Panc1 (cell line): ENCODE measurements around the gene CELF1. TPM values are rescaled to one million over a fixed set of nuclear protein-coding genes. Genes with fewer than 3 reads are reported as not detected.

Source experiments
- ATAC-seq: fragments of 200-7000 bp; cut with Tn5 transposase; 2 replicates; pipeline ENCODE4 v1.9.1; 2020; ENCODE audit warnings: mild to moderate bottlenecking, moderate library complexity
- BruUV-seq: library from RNA; stranded (reverse); fragments of 400-500 nt; replicated peaks from 2 replicates; lab custom pipeline; 2021; lab: Mats Ljungman, UMichigan
- CTCF ChIA-PET: fragments of 300-600 bp; sonication (Branson Sonifier 250); formaldehyde crosslinking; loops from one replicate; lab custom pipeline; 2022; ENCODE audit warnings: antibody characterized with exemption; lab: Charles Lee
- POLR2A ChIA-PET: fragments of 300-600 bp; sonication (Branson Sonifier 250); formaldehyde crosslinking; loops from one replicate; lab custom pipeline; 2022; ENCODE audit warnings: antibody characterized with exemption; lab: Charles Lee
- DNase-seq: peaks from one replicate; pipeline ENCODE4 v3.0.0-alpha.2; 2010; ENCODE audit warnings: low read depth, low spot score
- H3K27ac ChIP-seq: 2 replicates; pipeline ENCODE4 v1.5.1; 2011; ENCODE audit warnings: mild to moderate bottlenecking, low read length, inconsistent platforms
- H3K27me3 ChIP-seq: fragments of 200-500 bp; sonication (Bioruptor generic); 2 replicates; pipeline ENCODE4 v1.6.0; 2014; ENCODE audit warnings: low read length, inconsistent platforms; ENCODE audit not compliant: control insufficient read depth, insufficient read depth
- H3K36me3 ChIP-seq: fragments of 200-500 bp; sonication (Bioruptor generic); 2 replicates; pipeline ENCODE4 v1.5.1; 2014; ENCODE audit warnings: inconsistent platforms, mild to moderate bottlenecking, low read length, moderate library complexity; ENCODE audit not compliant: control insufficient read depth, insufficient read depth
- H3K4me1 ChIP-seq: 2 replicates; pipeline ENCODE4 v1.5.1; 2011; ENCODE audit warnings: inconsistent platforms, mild to moderate bottlenecking, low read length, moderate library complexity; ENCODE audit not compliant: control insufficient read depth, insufficient read depth
- H3K4me3 ChIP-seq, 2 experiments: 2 replicates each; pipeline ENCODE4 v1.5.1; 2011 to 2012; ENCODE audit warnings: low read depth in 2 of 2, low read length in 2 of 2, mild to moderate bottlenecking in 2 of 2, inconsistent platforms in 1 of 2, moderate library complexity in 1 of 2
- H3K9me3 ChIP-seq: fragments of 200-500 bp; sonication (Bioruptor generic); 2 replicates; pipeline ENCODE4 v1.5.1; 2014; ENCODE audit warnings: low read depth, mild to moderate bottlenecking, inconsistent platforms, low read length, moderate library complexity; ENCODE audit not compliant: control insufficient read depth, insufficient read depth
- CTCF ChIP-seq: fragments of 450-650 bp; IDR thresholded peaks from 2 replicates; pipeline ENCODE4 v1.5.1; 2017; ENCODE audit warnings: mild to moderate bottlenecking
- POLR2AphosphoS5 ChIP-seq: IDR thresholded peaks from 2 replicates; pipeline ENCODE4 v1.6.1; 2012; ENCODE audit warnings: mild to moderate bottlenecking, low read depth, low read length, moderate library complexity
- REST ChIP-seq, 2 experiments: IDR thresholded peaks; 2 replicates each; pipeline ENCODE4 v1.6.1; 2011 to 2012; ENCODE audit warnings: low read depth in 2 of 2, control low read depth in 1 of 2, low read length in 1 of 2, mild to moderate bottlenecking in 1 of 2, moderate library complexity in 1 of 2; ENCODE audit not compliant: insufficient read depth in 1 of 2
- SIN3A ChIP-seq: IDR thresholded peaks from 2 replicates; pipeline ENCODE4 v1.6.1; 2012; ENCODE audit warnings: low read depth, mild to moderate bottlenecking, low read length, moderate library complexity, borderline replicate concordance; ENCODE audit not compliant: insufficient read depth
- TCF7L2 ChIP-seq: IDR thresholded peaks from 2 replicates; pipeline ENCODE4 v1.6.1; 2011; ENCODE audit warnings: mild to moderate bottlenecking, low read depth, low read length, inconsistent platforms
- in situ Hi-C: cut with HindIII; loops from 2 replicates; pipeline ENCODE4 v1.10.0; 2016; ENCODE audit warnings: low sequenced_read_pairs, low pct_unique_long_range_greater_than_20kb
- intact Hi-C: fragments of 100-400 bp; cut with micrococcal nuclease; formaldehyde crosslinking; loops from one replicate; pipeline ENCODE4 v1.10.0; 2022; ENCODE audit not compliant: unreplicated experiment
- total RNA-seq: library from RNA; stranded (reverse); gene quantifications from one replicate; pipeline ENCODE4 v1.2.1, GENCODE V29; 2021; ENCODE audit not compliant: unreplicated experiment

Gene CELF1
- total RNA-seq, 1 experiment from 2014 or later, result 160 TPM

DNA sequence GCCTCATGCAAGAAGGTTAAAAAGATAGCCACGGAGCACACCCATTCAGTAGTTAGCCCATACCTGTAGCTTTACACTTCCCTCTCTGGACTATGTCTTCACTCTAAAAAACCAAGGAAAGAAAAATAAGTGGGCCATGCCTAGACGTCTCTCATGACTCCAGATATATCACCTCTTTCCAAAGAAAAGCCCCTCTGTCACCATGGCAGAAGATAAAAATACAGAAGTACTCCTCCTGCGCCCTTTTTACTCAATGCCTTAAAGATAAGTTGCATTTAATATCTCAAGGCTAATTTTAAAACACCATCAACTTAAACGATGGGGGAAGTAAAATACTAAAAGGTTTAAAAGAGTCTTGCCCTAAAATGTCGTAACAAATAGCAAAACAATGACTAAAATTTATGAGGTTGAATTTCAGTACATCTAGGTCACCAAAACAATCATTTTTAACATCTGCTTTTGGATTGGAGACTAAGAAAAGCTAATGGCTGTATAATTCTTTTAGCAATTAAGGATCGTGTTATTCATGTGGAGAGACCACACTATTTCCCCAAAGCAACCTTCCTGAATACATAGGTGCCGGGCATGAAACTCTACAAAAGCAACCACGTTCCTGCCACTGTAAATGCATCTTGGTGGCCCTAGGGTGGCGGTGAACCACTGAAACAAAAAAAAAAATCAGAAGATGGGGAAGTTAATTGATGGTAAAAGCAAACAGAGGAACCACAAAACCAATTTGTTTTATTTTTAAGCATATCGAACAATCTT is 46.0 kb downstream of the CELF1 start:
- intact Hi-C loops, result no loop called here
- POLR2A ChIA-PET, result no interaction called here
- Histone ChIP-seq H3K36me3 (no peaks in the 10 kb centered on the region), H3K27ac (no peak overlapping the region), H3K4me1 (peaks cover 19% of the 10 kb centered on the region), H3K4me3 (no peak overlapping the region), H3K27me3 (no peaks in the 10 kb centered on the region), H3K9me3 (no peaks in the 10 kb centered on the region)
- ATAC-seq (no peak), DNase-seq (no peak)
- CTCF ChIA-PET, result no interaction called here
- no TSS peak for BruUV-seq
- TF ChIP-seq POLR2AphosphoS5, result no peak
- no peak for TF ChIP-seq SIN3A
- no peak for TF ChIP-seq REST (IDR thresholded peaks at IDR 0.05; ENCODE audit: insufficient read depth in 1 of 2, low read depth in 2 of 2, low read length in 1 of 2)
- no peak for TF ChIP-seq CTCF
- no peak for TF ChIP-seq TCF7L2
- in situ Hi-C loops, result no loop called here

- ATAC-seq, result no peak
- in situ Hi-C loops, result no loop called here
- Histone ChIP-seq H3K9me3 (no peaks in the 10 kb centered on the region), H3K4me1 (peaks cover 16% of the 10 kb centered on the region), H3K27me3 (no peaks in the 10 kb centered on the region), H3K36me3 (no peaks in the 10 kb centered on the region), H3K27ac (no peak overlapping the region), H3K4me3 (no peak overlapping the region)
- BruUV-seq, result TSS peak; percentile 15
- no peak for DNase-seq
- no peak for TF ChIP-seq TCF7L2
- no peak for TF ChIP-seq CTCF
- TF ChIP-seq POLR2AphosphoS5, result no peak
- no peak for TF ChIP-seq REST (IDR thresholded peaks at IDR 0.05; ENCODE audit: insufficient read depth in 1 of 2, low read depth in 2 of 2, low read length in 1 of 2)
- no peak for TF ChIP-seq SIN3A
- POLR2A ChIA-PET, result no interaction called here
- CTCF ChIA-PET, result no interaction called here
- intact Hi-C loops, result no loop called here
These were observed 46.6 kb downstream of the CELF1 start for GRCh38 chr11:47506373-47506772.
